AG04449 (cell line): Measurements from ENCODE around the gene PPP2R5C.

ENCODE experiments used
- CTCF ChIA-PET: fragments of 350-600 bp; formaldehyde crosslinking; extraction: SDS; loops from one replicate; lab custom pipeline; 2021; ENCODE audit warnings: antibody characterized with exemption; lab: Yijun Ruan, JAX
- POLR2A ChIA-PET: fragments of 400-600, 350-600 bp; formaldehyde crosslinking; extraction: SDS; loops from one replicate; lab custom pipeline; 2020; ENCODE audit warnings: antibody characterized with exemption, inconsistent platforms; lab: Yijun Ruan, JAX
- DNase-seq: peaks from one replicate; pipeline ENCODE4 v3.0.0-alpha.2; 2010; ENCODE audit warnings: low read depth, low spot score
- H3K4me3 ChIP-seq: 2 replicates; pipeline ENCODE4 v1.5.1; 2011; ENCODE audit warnings: low read depth, mild to moderate bottlenecking, control low read depth, low read length
- TF ChIP-seq, protein P1 (sequence below): IDR thresholded peaks from one replicate; pipeline ENCODE4 v1.5.1; 2011; ENCODE audit warnings: mild to moderate bottlenecking, moderate library complexity, low read length, control low read depth, inconsistent platforms; ENCODE audit not compliant: insufficient read depth; ENCODE audit errors: missing control alignments

The PPP2R5C gene

DNA sequence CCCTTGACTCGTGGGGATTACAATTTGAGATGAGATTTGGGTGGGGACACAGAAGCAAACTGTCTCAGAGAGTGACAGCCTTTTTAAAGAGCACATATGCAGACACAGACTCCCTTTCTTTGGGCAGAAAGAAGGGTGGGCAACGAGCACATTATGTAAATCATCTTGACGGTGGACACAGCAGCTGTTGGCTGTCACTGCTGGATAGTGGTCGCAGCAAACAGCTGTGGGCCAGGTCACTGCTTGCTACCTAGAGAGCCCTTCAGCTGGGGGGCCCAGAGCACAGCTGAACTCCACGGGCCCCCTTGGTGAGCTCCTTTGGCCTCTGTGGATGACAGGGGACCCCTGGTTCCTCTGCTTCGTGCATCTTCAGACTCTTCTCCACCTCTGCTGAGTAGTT is 23.1 kb downstream of the PPP2R5C start:
- POLR2A ChIA-PET: no interaction called here
- DNase-seq: no peak
- no peak overlapping the region for H3K4me3 ChIP-seq
- CTCF ChIA-PET: no interaction called here
- TF ChIP-seq, protein P1, sequence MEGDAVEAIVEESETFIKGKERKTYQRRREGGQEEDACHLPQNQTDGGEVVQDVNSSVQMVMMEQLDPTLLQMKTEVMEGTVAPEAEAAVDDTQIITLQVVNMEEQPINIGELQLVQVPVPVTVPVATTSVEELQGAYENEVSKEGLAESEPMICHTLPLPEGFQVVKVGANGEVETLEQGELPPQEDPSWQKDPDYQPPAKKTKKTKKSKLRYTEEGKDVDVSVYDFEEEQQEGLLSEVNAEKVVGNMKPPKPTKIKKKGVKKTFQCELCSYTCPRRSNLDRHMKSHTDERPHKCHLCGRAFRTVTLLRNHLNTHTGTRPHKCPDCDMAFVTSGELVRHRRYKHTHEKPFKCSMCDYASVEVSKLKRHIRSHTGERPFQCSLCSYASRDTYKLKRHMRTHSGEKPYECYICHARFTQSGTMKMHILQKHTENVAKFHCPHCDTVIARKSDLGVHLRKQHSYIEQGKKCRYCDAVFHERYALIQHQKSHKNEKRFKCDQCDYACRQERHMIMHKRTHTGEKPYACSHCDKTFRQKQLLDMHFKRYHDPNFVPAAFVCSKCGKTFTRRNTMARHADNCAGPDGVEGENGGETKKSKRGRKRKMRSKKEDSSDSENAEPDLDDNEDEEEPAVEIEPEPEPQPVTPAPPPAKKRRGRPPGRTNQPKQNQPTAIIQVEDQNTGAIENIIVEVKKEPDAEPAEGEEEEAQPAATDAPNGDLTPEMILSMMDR: no peak

DNA sequence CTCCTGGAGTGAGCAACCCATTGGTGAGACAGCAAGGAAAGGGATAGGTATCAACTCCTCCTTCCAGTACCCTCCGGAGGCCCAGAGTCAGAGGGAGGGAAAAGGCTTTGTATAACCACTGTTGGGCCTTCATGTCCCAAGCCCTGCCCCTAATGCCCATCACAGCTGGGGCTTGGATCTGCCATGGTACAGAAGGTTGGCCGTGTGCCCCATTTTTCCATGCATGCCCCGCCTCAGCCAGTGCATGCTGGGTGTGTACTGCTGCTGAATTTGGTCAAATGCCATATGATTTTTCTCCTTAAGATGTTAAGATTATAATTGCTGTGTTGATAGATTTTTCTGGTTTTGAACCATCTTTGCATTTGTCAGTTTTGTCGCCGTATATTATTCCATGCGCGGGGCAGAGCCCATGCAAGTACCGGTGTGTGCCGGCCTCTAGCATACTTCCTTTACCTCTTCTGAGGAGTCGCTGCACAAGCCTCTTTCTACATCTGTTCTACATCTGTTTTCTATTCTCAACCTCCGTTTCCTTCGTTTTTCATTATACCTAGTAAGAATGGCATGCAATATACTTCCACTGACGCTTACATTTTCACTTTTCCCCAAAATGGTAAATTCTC is 26.6 kb downstream of the PPP2R5C start:
- TF ChIP-seq, protein P1: no peak
- CTCF ChIA-PET: interaction anchor here (2.9 kb wide), 1 partner anchor 17 kb away, joined by 17 read pairs; no protein-coding TSS in a partner anchor
- POLR2A ChIA-PET: no interaction called here

DNA sequence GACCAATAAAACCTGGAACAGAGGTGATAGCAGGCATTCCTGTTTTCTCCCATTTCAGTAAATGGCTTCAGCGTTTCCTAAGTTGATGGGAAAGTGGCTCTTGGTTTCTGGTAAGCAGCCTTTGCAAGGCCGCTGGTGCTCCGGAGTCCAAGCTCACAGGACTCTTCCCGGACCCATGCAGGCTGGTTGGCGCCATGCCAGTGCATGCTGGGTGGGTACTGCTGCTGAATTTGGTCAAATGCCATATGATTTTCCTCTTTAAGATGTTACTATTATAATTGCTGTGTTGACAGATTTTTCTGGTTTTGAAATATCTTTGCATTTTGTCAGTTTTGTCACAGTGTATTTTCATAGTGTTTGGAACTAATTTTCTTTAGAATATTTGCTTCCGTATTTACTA is 27.7 kb downstream of the PPP2R5C start:
- DNase-seq: no peak
- no peak overlapping the region for H3K4me3 ChIP-seq
- ChIA-PET POLR2A (no interaction called here), CTCF (interaction anchor here (2.9 kb wide), 1 partner anchor 18 kb away, joined by 17 read pairs; no protein-coding TSS in a partner anchor)
- TF ChIP-seq, protein P1: no peak

More for the DNA sequence above, 26.6 kb downstream of the PPP2R5C start:
- H3K4me3 ChIP-seq: no peak overlapping the region
- no peak for DNase-seq

DNA sequence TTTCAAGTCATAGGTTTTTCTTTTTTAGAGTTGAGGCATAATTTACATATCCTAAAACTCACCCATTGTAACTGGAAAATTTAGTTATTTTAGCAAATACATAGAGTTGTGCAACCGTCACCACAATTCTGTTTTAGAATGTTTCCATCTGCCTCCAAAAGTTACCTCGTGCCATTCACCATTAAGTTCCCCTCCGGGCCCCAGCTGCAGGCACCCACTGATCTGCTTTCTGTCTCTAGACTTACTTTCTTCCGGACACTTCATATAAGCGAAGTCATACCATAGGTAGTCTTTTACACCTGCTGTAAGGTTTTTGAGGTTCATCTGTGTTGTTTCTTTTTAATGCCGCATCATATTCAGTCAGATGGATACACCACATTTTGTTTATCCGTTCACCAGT is 28.7 kb downstream of the PPP2R5C start:
- POLR2A ChIA-PET: interaction anchor here (0.7 kb wide), 1 partner anchor 417 kb away, joined by 3 read pairs; no protein-coding TSS in a partner anchor
- TF ChIP-seq, protein P1: no peak
- H3K4me3 ChIP-seq: no peak overlapping the region
- CTCF ChIA-PET: no interaction called here
- DNase-seq: no peak

DNA sequence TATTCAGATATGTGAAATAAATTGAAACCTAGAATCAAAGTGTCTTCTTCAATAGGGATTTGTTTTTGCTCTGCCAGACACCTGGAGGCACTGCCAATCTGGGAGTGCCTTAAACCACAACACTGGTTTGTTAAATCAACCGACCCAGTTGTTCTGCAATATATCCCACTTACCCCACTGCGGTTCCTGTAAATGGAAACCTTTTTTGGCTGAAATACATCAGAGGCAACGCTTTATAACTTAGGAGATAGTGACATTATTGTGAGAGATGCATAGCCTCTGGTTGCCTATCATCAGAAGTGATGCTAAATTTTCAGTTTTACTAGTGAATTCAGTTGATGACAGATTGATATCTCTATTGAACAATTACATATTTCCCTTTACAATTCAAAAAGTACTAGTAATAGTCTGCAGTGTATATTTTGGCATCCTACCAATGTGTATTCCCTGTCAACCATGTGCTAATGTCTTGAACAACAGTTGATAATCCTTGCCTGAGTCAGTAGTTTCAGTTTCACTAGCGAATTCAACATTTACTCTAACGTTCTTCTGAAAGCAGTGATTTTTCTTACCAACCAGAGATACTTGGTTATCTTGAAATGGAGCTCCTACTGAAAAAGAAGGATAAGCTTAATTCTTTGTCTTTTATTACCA is 30.5 kb downstream of the PPP2R5C start:
- POLR2A ChIA-PET: no interaction called here
- DNase-seq: peak; percentile 12
- TF ChIP-seq, protein P1: no peak
- H3K4me3 ChIP-seq: peak overlapping the region; percentile 36
- CTCF ChIA-PET: interaction anchor here (0.7 to 2.7 kb wide), 3 partner anchors 21 to 171 kb away, joined by 3 to 16 read pairs (median 3); no protein-coding TSS in a partner anchor

DNA sequence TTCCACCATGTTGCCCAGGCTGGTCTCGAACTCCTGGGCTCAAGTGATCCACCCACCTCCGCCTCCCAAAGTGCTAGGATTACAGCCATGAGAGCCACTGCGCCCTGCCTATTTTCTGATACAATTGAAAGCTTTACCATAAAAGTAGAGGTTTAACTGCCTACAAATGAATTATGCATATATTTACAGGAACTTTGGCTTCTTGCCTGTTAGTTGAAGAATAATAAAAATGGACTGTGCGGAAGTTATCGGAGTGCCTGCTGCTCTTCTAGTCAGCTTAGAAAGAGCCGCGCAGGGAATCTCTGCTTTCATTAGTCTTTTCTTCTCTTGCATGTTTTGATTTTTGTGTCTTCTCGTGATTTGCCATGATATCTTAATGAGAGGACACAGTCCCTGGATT is 34.5 kb downstream of the PPP2R5C start:
- ChIA-PET CTCF (interaction anchor here (0.9 kb wide), 1 partner anchor 18 kb away, joined by 3 read pairs; no protein-coding TSS in a partner anchor), POLR2A (no interaction called here)
- no peak for DNase-seq
- TF ChIP-seq, protein P1: no peak
- H3K4me3 ChIP-seq: no peak overlapping the region
